Measurements from ENCODE around the gene UNC5A.
"Not testable (repeated sequence)": the region's sequence is repeated elsewhere in the genome, so short reads cannot be mapped to it uniquely, and the experiment has no call there.

UNC5A gene

GRCh38 chr5:176865964-176866363, 55.6 kb downstream of the UNC5A start:
- no peak overlapping the region for H3K4me3 Mint-ChIP-seq
- no peak overlapping the region for H3K27ac Mint-ChIP-seq
- H3K27me3 Mint-ChIP-seq (ENCODE audit: low read depth, poor library complexity) = peaks cover 44% of the 10 kb centered on the region
- peaks cover 49% of the 10 kb centered on the region for H3K4me1 Mint-ChIP-seq
- no peak for DNase-seq
- no peaks in the 10 kb centered on the region for H3K9me3 Mint-ChIP-seq
- no peaks in the 10 kb centered on the region for H3K36me3 Mint-ChIP-seq (ENCODE audit: low read depth)
- no peak for TF ChIP-seq CTCF (IDR thresholded peaks at IDR 0.05)

- Mint-ChIP-seq H3K9me3 (no peaks in the 10 kb centered on the region), H3K4me3 (peak overlapping the region; percentile 30), H3K27ac (no peak overlapping the region), H3K27me3 (ENCODE audit: low read depth, poor library complexity) (peaks cover 44% of the 10 kb centered on the region), H3K36me3 (ENCODE audit: low read depth) (no peaks in the 10 kb centered on the region), H3K4me1 (peaks cover 49% of the 10 kb centered on the region)
- no peak for TF ChIP-seq CTCF (IDR thresholded peaks at IDR 0.05)
- DNase-seq = no peak
These were observed 56.5 kb downstream of the UNC5A start for GRCh38 chr5:176866707-176867310.

- no peak overlapping the region for H3K27ac Mint-ChIP-seq
- no peaks in the 10 kb centered on the region for H3K36me3 Mint-ChIP-seq (ENCODE audit: low read depth)
- H3K9me3 Mint-ChIP-seq = no peaks in the 10 kb centered on the region
- DNase-seq = no peak
- H3K4me1 Mint-ChIP-seq = peaks cover 41% of the 10 kb centered on the region
- no peak overlapping the region for H3K4me3 Mint-ChIP-seq
- H3K27me3 Mint-ChIP-seq (ENCODE audit: low read depth, poor library complexity) = peaks cover 42% of the 10 kb centered on the region
- no peak for TF ChIP-seq CTCF (IDR thresholded peaks at IDR 0.05)
These were observed 57.8 kb downstream of the UNC5A start for GRCh38 chr5:176868126-176868525.

GRCh38 chr5:176868731-176869130, 58.4 kb downstream of the UNC5A start:
- peaks cover 41% of the 10 kb centered on the region for H3K4me1 Mint-ChIP-seq
- H3K36me3 Mint-ChIP-seq (ENCODE audit: low read depth) = no peaks in the 10 kb centered on the region
- no peak overlapping the region for H3K4me3 Mint-ChIP-seq
- TF ChIP-seq CTCF (IDR thresholded peaks at IDR 0.05) = no peak
- no peak for DNase-seq
- H3K27me3 Mint-ChIP-seq (ENCODE audit: low read depth, poor library complexity) = peaks cover 42% of the 10 kb centered on the region
- no peak overlapping the region for H3K27ac Mint-ChIP-seq
- no peaks in the 10 kb centered on the region for H3K9me3 Mint-ChIP-seq

- H3K4me3 Mint-ChIP-seq = no peak overlapping the region
- H3K9me3 Mint-ChIP-seq = no peaks in the 10 kb centered on the region
- no peaks in the 10 kb centered on the region for H3K36me3 Mint-ChIP-seq (ENCODE audit: low read depth)
- peaks cover 38% of the 10 kb centered on the region for H3K4me1 Mint-ChIP-seq
- no peak for DNase-seq
- no peak for TF ChIP-seq CTCF (IDR thresholded peaks at IDR 0.05)
- peaks cover 36% of the 10 kb centered on the region for H3K27me3 Mint-ChIP-seq (ENCODE audit: low read depth, poor library complexity)
- H3K27ac Mint-ChIP-seq = no peak overlapping the region
These were observed 59.2 kb downstream of the UNC5A start for GRCh38 chr5:176869501-176870109.

GRCh38 chr5:176870110-176870591, 59.8 kb downstream of the UNC5A start:
- Mint-ChIP-seq H3K27me3 (ENCODE audit: low read depth, poor library complexity) (peaks cover 36% of the 10 kb centered on the region), H3K27ac (no peak overlapping the region), H3K9me3 (no peaks in the 10 kb centered on the region), H3K4me1 (peaks cover 42% of the 10 kb centered on the region), H3K36me3 (ENCODE audit: low read depth) (no peaks in the 10 kb centered on the region), H3K4me3 (no peak overlapping the region)
- DNase-seq = peak; percentile 72
- TF ChIP-seq CTCF (IDR thresholded peaks at IDR 0.05) = peak; percentile 49

- not testable (repeated sequence) for DNase-seq; H3K9me3 Mint-ChIP-seq; H3K4me3 Mint-ChIP-seq; H3K27ac Mint-ChIP-seq; H3K36me3 Mint-ChIP-seq (ENCODE audit: low read depth)
- Mint-ChIP-seq H3K4me1 (peaks cover 47% of the 10 kb centered on the region), H3K27me3 (ENCODE audit: low read depth, poor library complexity) (peaks cover 36% of the 10 kb centered on the region)
These were observed 60.3 kb downstream of the UNC5A start for GRCh38 chr5:176870644-176871043.

- H3K4me3 Mint-ChIP-seq; H3K9me3 Mint-ChIP-seq; H3K36me3 Mint-ChIP-seq (ENCODE audit: low read depth); H3K27ac Mint-ChIP-seq; DNase-seq: not testable (repeated sequence)
- Mint-ChIP-seq H3K27me3 (ENCODE audit: low read depth, poor library complexity) (peaks cover 26% of the 10 kb centered on the region), H3K4me1 (peaks cover 39% of the 10 kb centered on the region)
These were observed 62.2 kb downstream of the UNC5A start for GRCh38 chr5:176872586-176872985.
